Activated CD4-positive, alpha-beta T cell treated with anti-CD3 and anti-CD28 coated beads, Interleukin-2, amount 50 U/mL, for 1 hour (primary cell): Measurements from ENCODE around the gene GANAB.
"Not testable (repeated sequence)": the region's sequence is repeated elsewhere in the genome, so short reads cannot be mapped to it uniquely, and the experiment has no call there.

ENCODE experiments used
- DNase-seq: peaks from one replicate; pipeline ENCODE4 v3.0.0-alpha.2; 2020

The GANAB gene

GRCh38 chr11:62621027-62621566, 25.3 kb downstream of the GANAB start:
- no peak for DNase-seq

- DNase-seq: not testable (repeated sequence)
Measured at GRCh38 chr11:62616957-62617356, 29.5 kb downstream of the GANAB start.

GRCh38 chr11:62615521-62615920, 30.9 kb downstream of the GANAB start:
- no peak for DNase-seq

- no peak for DNase-seq
Measured at GRCh38 chr11:62614275-62614674, 32.1 kb downstream of the GANAB start.

- no peak for DNase-seq
Measured at GRCh38 chr11:62613291-62613778, 33.1 kb downstream of the GANAB start.

- DNase-seq: peak; percentile 83
Measured at GRCh38 chr11:62612366-62613290, 33.8 kb downstream of the GANAB start, which contains the start of the genes EML3 and ROM1. Gene EML3 (minus strand): TSS chr11:62612775. CDS start chr11:62612457, 318 bp downstream. Gene ROM1 (plus strand): TSS chr11:62613257. CDS start chr11:62613282, 25 bp downstream.

- peak; percentile 23 for DNase-seq
Measured at GRCh38 chr11:62611705-62612365, 34.6 kb downstream of the GANAB start.

GRCh38 chr11:62610814-62611704, 35.4 kb downstream of the GANAB start:
- no peak for DNase-seq

- no peak for DNase-seq
Measured at GRCh38 chr11:62610403-62610802, 36.0 kb downstream of the GANAB start.

- no peak for DNase-seq
Measured at GRCh38 chr11:62608776-62609175, 37.6 kb downstream of the GANAB start.

- DNase-seq: no peak
Measured at GRCh38 chr11:62607714-62608113, 38.7 kb downstream of the GANAB start.

GRCh38 chr11:62605902-62606301, 40.5 kb downstream of the GANAB start:
- no peak for DNase-seq

GRCh38 chr11:62605467-62605866, 40.9 kb downstream of the GANAB start:
- no peak for DNase-seq

- no peak for DNase-seq
Measured at GRCh38 chr11:62604460-62605120, 41.8 kb downstream of the GANAB start.

GRCh38 chr11:62603776-62604299, 42.6 kb downstream of the GANAB start:
- DNase-seq: no peak

- no peak for DNase-seq
Measured at GRCh38 chr11:62603072-62603408, 43.4 kb downstream of the GANAB start.

GRCh38 chr11:62602141-62603071, 44.0 kb downstream of the GANAB start:
- no peak for DNase-seq

GRCh38 chr11:62601372-62602140, 44.9 kb downstream of the GANAB start, which contains the start of gene MTA2:
Gene MTA2 (minus strand): TSS chr11:62601865. CDS start chr11:62601450, 415 bp downstream.
- DNase-seq: peak; percentile 99

GRCh38 chr11:62601122-62601371, 45.4 kb downstream of the GANAB start:
- peak; percentile 35 for DNase-seq
